Urinary bladder (tissue), 4 donors: ENCODE data around the gene SHC4. TPM values are rescaled to one million over a fixed set of nuclear protein-coding genes. Genes with fewer than 3 reads are reported as not detected.

Experiments
- DNase-seq: peaks from one replicate; pipeline ENCODE4 v3.0.0-alpha.2; 2015; ENCODE audit errors: extremely low spot score
- H3K27ac ChIP-seq: one replicate; pipeline ENCODE4 v1.5.1; 2013; ENCODE audit warnings: low read depth, mild to moderate bottlenecking, moderate library complexity
- H3K36me3 ChIP-seq: one replicate; pipeline ENCODE4 v1.6.1; 2013; ENCODE audit warnings: mild to moderate bottlenecking, moderate library complexity; ENCODE audit not compliant: insufficient read depth
- H3K4me1 ChIP-seq: one replicate; pipeline ENCODE4 v1.6.1; 2013; ENCODE audit warnings: mild to moderate bottlenecking, moderate library complexity; ENCODE audit not compliant: insufficient read depth
- H3K4me3 ChIP-seq: one replicate; pipeline ENCODE4 v1.5.1; 2013; ENCODE audit warnings: low read depth, low read length
- WGBS: extraction: QIAGEN DNeasy Blood & Tissue Kit; methylation state at CpG from one replicate; pipeline ENCODE4 v1.1.7; 2013; 5-methylcytosine and 5-hydroxymethylcytosine counted together
- polyA plus RNA-seq: library from polyadenylated mRNA; stranded (reverse); fragments of 200-250 nt; gene quantifications from one replicate; pipeline ENCODE4 v1.2.3, GENCODE V29; 2013
- total RNA-seq: library from RNA; depleted of rRNA; stranded (reverse); fragments of >200 nt; gene quantifications from one replicate; pipeline ENCODE4 v1.2.3, GENCODE V29; 2014
- donor health status: healthy with polysubstance abuse.
- donor health status: healthy.

SHC4 gene
- total and polyA plus RNA-seq, 2 donors = 0.68 to 8.8 TPM

DNA sequence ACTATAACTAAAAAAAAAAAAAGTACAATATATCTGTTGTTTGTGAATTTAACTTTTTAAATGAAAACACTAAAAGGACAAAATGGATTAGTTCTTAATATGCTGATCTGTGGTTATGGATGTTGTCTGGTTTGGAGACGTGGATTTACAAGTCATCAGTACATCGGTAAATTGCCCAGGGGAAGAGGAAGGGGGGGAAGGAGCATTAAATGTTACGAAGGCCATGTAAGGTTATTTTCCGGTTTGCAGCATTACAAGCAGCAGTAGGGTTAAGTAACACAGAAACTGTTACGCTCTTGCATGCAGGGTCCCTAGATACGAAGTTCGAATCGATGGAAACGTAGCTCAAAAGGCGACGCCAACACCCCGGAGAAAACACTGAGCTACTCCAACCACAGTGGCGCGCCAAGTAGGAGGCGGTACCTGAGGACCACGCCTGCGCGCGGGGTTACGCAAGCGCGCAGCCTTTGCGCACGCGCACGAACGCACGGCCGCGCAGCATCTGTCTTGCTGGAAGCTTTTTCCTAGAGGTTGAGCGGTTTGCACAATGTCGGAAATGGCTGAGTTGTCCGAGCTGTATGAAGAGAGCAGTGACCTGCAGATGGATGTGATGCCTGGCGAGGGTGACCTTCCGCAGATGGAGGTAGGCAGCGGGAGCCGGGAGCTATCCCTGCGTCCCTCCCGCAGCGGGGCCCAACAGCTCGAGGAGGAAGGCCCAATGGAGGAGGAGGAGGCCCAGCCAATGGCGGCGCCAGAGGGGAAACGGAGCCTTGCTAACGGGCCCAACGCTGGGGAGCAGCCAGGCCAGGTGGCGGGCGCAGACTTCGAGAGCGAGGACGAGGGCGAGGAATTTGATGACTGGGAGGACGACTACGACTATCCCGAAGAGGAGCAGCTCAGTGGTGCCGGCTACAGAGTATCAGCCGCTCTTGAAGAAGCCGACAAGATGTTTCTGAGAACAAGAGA is 85.8 kb downstream of the SHC4 start, which contains the start of gene EID1:
Gene EID1 (plus strand): TSS at position 505 of the 966 bp plus-strand sequence. CDS start 43 bp downstream, at position 548.
- peak; percentile 88 for DNase-seq
- Histone ChIP-seq H3K4me1 (no peaks in the 10 kb centered on the region), H3K4me3 (peak within 1 kb of the TSS; percentile 64), H3K27ac (peak within 1 kb of the TSS; percentile 57), H3K36me3 (no peaks in the 10 kb centered on the region)
- WGBS = under 1% methylated on average over 58 of the region's 58 CpGs

DNA sequence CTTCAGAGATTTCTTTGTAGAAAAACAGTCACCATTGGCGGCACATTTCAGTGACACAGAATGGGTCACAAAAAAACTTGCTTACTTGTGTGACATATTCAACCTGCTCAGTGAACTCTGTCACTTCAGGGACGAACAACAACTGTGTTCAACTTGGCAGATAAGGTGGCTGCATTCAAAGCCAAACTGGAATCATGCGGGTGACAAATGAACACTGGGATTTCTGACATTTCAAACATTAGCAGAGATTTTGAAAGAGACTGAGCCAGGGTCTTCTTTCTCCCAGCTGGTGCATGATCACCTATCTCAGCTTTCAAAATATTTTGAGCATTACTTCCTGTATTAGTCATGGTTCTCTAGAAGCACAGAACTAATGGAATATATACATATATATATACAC is 87.7 kb downstream of the SHC4 start:
- H3K4me3 ChIP-seq = no peak overlapping the region
- DNase-seq = no peak
- no peak overlapping the region for H3K27ac ChIP-seq
- no peaks in the 10 kb centered on the region for H3K36me3 ChIP-seq
- no peaks in the 10 kb centered on the region for H3K4me1 ChIP-seq
- WGBS = 73% methylated on average over 3 of the region's 3 CpGs

DNA sequence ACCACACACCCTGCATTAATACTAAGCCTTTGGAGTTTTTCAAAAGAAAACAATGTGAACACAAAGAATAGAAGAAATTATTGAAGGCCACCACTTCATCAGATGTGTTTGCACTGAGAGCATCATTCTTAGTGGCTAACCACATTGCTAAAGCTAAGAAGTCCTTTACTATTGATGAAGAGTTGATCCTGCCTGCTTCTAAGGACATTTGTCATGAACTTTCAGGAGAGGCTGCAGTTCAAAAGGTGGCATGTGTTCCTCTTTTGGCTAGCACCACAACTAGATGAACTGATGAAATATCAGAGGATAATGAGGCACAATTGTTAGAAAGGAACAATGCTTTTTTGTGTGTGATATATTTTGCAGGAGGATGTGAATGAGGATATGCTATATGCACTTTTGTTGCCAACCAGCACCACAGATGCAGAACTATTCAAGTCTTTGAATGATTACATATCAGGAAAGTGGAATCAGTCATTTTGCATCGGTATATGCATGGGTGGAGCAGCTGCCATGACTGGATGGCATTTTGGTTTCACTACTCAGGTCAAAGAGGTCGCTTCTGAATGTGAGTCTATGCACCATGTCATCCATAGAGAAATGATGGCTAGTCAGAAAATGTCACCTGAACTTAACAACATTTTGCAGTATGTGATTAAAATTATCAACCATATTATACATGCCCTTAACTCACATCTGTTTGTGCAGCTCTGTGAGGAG is 88.3 kb downstream of the SHC4 start:
- Histone ChIP-seq H3K27ac (no peak overlapping the region), H3K4me1 (no peaks in the 10 kb centered on the region), H3K36me3 (no peaks in the 10 kb centered on the region), H3K4me3 (no peak overlapping the region)
- WGBS = 81% methylated on average over 2 of the region's 2 CpGs
- no peak for DNase-seq

DNA sequence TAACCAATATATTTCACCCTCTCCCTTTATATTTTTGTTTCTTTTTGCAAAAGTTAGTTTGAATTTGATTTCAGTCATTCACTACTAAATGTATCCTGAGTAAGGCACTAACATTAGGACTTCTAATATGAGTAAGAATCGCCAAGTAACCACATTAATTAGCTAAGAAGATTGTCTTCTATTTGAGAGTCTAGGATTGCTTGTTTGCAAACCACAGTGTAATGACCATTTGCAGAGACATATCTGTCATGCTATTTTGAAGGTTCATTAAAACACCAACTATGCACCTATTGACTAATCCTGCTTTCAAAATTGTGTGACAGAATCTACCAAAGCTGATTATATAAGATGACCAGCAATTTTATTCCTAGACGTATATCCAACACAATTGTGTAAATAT is 91.1 kb downstream of the SHC4 start:
- 85% methylated on average over 2 of the region's 2 CpGs for WGBS

DNA sequence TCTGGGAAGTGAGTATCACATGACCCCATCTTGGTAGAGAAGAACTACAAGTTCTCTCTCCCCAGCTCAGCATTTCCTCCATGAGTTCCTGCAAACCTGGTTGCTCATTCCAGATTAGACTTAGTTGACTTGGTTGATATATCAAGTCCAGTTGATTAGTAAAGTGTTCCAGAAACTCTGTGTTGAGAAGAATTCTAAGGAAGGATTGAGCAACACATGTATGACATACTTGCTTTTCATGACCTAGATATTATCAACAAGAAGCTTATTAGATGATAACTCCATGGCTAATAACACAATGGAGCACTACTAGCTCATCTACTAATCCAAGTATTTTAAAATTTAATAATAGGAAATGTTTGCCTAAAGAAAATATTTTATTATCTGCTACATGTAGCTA is 92.2 kb downstream of the SHC4 start:
- no peaks in the 10 kb centered on the region for H3K36me3 ChIP-seq
- no peaks in the 10 kb centered on the region for H3K4me1 ChIP-seq
- H3K4me3 ChIP-seq = no peak overlapping the region
- no peak overlapping the region for H3K27ac ChIP-seq
- no peak for DNase-seq

More for the DNA sequence above, 91.1 kb downstream of the SHC4 start:
- H3K4me3 ChIP-seq = no peak overlapping the region
- DNase-seq = no peak
- no peaks in the 10 kb centered on the region for H3K36me3 ChIP-seq
- H3K4me1 ChIP-seq = no peaks in the 10 kb centered on the region
- H3K27ac ChIP-seq = no peak overlapping the region

DNA sequence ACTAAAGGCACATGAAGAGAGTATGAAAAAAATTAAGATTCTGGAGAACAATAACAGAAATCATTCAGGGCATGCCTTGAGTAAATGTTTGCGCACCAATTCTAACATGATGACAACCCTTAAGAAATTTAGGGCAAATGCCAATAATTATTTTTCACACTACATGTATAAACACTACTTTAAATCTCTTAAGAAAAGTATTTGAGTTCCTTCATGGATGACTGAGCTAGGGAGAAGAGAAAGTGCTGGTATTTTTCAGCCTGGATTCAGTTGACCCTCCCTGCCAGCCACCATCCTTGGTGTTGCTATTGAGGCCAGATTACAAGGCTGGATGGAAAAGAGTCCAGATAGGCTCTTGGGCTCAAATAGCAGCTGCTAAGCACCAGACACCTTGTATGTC is 93.8 kb downstream of the SHC4 start:
- no peak overlapping the region for H3K4me3 ChIP-seq
- DNase-seq = no peak
- no peaks in the 10 kb centered on the region for H3K4me1 ChIP-seq
- no peaks in the 10 kb centered on the region for H3K36me3 ChIP-seq
- WGBS = 99% methylated on average over 1 of the region's 1 CpG
- H3K27ac ChIP-seq = no peak overlapping the region

DNA sequence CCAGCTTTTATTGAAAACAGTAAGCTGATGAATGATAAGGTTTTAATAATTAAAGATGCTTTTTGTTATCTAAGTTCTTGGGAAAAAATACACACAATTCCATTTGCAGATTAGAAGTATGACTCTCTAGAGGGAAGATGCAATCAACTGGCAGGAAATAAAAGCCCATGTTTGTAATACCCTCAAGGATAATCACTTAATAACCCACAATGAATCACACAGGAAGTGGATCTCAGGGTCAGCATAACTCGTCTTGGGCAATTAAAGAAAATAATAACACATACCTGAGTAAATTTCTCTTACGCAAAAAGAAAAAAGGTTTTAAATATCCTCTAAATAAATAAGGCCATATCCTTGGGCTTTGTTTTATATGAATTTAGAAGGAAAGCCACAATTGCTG is 95.2 kb downstream of the SHC4 start:
- Histone ChIP-seq H3K4me3 (no peak overlapping the region), H3K36me3 (no peaks in the 10 kb centered on the region), H3K4me1 (no peaks in the 10 kb centered on the region), H3K27ac (no peak overlapping the region)
- WGBS = 44% methylated on average over 2 of the region's 2 CpGs
- no peak for DNase-seq

DNA sequence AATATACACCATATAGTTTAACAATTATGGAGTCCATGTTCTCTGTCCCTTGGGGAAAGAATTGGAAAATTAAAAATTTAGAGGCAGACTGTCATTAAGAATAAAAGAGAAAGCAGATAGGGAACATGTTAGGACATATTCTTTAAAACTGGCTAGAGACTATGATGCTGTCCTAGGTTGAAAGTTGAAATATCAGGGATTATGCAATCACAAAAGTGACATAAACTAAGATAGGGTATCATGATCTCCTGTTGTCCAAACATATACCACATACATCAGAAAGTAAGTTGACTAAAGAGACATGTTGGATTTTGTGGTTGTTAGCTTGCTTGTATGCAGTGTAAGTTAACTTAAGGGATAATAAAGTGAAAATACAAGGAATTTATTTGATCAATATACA is 95.7 kb downstream of the SHC4 start:
- no peaks in the 10 kb centered on the region for H3K36me3 ChIP-seq
- no peak overlapping the region for H3K4me3 ChIP-seq
- no peaks in the 10 kb centered on the region for H3K4me1 ChIP-seq
- H3K27ac ChIP-seq = no peak overlapping the region
- no peak for DNase-seq

DNA sequence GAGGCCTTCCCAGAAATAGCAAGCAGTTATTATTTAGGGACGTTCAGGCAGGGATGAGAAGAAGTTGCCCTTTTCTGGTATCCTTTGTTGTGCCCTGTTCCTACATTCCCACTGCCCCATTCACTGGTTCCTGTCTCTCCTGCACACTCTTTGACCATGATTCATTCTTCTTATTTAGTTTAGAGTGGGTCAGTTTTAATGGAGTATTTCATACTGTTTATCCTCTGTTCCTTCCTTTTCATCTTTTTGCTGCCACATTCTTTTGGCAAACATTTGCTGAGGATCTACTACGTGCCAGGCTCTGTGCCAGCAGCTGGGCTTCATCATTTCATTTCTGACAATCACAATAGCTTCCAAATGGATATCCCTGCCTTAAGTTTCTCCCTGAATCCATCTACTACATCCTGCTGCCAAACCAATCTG is 97.6 kb downstream of the SHC4 start:
- 24% methylated on average over 2 of the region's 2 CpGs for WGBS

DNA sequence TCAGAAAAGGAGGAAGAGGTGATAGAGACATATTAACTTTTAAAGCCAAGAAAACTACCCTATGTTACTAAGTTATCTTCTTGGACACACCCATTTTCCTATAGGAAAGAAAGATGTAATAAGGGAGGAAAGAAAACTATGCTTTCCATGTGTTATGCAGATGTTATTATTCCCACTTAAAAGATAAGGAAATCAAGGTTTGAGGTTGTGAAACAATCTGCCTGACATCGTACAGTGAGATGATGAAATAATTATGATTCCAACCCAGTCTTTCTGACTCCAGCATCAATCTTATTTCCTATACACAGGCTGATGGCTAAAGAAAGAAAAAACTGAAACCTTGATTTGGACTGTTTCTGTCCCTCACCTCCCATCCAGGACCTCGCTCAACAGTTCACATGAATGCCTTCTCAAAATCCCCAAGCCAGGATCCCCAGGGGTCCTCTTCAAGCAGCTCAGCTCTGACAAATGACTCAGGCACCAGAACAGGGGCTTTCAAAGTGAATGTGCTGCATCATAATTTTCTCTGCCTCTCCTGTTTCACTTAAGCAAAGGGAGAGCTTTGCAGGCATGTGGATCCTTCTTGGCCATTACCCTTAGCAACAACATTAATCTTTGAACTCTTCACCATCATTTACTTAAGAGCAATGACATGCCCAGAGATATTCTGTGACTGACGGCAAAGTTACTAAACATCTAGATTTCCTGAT is 98.2 kb downstream of the SHC4 start:
- no peak for DNase-seq
- Histone ChIP-seq H3K4me3 (no peak overlapping the region), H3K4me1 (no peaks in the 10 kb centered on the region), H3K36me3 (no peaks in the 10 kb centered on the region), H3K27ac (no peak overlapping the region)
- 70% methylated on average over 3 of the region's 3 CpGs for WGBS

More for the DNA sequence above, 97.6 kb downstream of the SHC4 start:
- Histone ChIP-seq H3K4me1 (no peaks in the 10 kb centered on the region), H3K27ac (no peak overlapping the region), H3K36me3 (no peaks in the 10 kb centered on the region), H3K4me3 (no peak overlapping the region)
- DNase-seq = no peak

DNA sequence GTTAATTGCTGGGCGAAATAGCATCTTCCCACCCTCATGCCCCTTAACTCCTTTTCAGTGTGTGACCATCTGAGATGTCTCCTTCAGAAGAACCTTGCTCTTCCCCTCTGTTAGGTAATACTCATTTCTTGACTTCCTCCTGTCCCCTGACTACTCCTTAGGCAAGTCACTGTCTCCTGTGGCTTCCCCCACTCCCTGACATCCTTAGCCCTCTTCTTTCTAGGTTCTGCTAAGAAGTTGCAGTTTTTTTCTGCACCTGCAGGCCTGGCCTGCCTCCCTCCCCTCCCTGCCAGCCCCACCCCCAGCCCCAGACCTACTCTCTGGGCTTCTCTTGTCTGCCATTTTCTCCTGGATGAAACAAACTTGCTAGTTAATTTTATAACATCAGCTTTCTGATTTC is 101.0 kb downstream of the SHC4 start:
- WGBS = 95% methylated on average over 1 of the region's 1 CpG
- DNase-seq = no peak

DNA sequence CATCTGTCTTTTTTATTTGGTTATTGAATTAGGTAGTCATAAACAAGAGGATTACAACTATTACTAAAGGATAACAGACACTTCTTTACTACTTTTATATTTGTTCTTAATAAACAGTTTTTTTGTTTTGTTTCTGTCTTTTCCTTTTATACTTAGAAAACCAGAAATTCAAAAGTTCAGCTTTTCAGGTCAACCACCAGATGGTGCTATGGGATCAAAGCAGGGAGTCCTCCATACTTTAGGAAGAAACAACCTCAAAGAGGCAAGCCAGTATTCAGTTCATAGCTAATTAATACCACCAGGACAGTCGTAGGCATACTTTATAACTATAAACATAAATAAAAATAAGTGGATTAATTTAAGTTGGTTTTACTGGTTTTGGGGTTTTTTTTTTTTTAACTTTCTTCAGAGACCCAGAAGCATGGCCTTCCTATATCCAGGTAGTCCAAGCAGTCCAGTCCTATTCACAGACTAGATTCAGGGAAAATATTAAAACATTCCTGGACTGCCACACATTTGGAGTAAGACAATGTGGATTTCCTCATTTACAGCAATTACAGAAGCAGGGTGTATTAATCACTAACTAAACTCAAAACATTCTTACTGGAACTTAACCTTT is 101.8 kb downstream of the SHC4 start:
- DNase-seq = no peak
- 7% methylated on average over 1 of the region's 1 CpG for WGBS

More for the DNA sequence above, 101.0 kb downstream of the SHC4 start:
- Histone ChIP-seq H3K4me1 (no peaks in the 10 kb centered on the region), H3K27ac (no peak overlapping the region), H3K4me3 (no peak overlapping the region), H3K36me3 (no peaks in the 10 kb centered on the region)

DNA sequence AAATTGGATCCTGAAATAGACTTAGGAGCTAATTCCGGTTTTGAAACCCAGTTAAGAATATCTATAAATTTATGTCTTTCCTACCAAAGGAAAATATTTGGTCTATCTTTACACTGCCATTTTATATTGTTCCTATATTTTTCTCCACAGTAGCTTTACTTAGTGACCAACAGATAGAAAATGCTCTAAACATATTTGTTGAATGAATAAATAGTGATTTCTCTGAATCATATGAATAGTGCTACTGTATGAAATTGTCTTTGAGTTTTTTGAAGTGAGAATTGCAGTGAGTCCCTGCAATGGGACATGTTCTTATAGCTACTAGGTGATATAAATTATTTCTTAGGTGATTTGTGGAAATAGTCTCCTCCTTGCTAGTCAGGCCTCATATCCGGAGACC is 104.3 kb downstream of the SHC4 start:
- 85% methylated on average over 2 of the region's 2 CpGs for WGBS
- no peaks in the 10 kb centered on the region for H3K4me1 ChIP-seq
- no peak overlapping the region for H3K4me3 ChIP-seq
- H3K27ac ChIP-seq = no peak overlapping the region
- DNase-seq = no peak
- no peaks in the 10 kb centered on the region for H3K36me3 ChIP-seq

More for the DNA sequence above, 101.8 kb downstream of the SHC4 start:
- Histone ChIP-seq H3K36me3 (no peaks in the 10 kb centered on the region), H3K4me3 (no peak overlapping the region), H3K27ac (no peak overlapping the region), H3K4me1 (no peaks in the 10 kb centered on the region)
